ENCODE measurements around the gene LPIN2.

GRCh38 chr18:2976218-2977132 lies 36.5 kb downstream of the LPIN2 start:
- TF ChIP-seq CTCF (IDR thresholded peaks at IDR 0.05 in 8 of 11, conservative IDR thresholded peaks at IDR 0.05 in 3 of 11) = no peak
- TF ChIP-seq POLR2AphosphoS5 (IDR thresholded peaks at IDR 0.05) = no peak
- TF ChIP-seq POLR2A (IDR thresholded peaks at IDR 0.05) = no peak

Data from spleen (tissue), 7 donors.